OCI-LY1 (cell line): Measurements from ENCODE around the gene SMC3.

Source experiments
- EZH2 ChIP-seq: fragments of 200-600 bp; sonication (generic), shearing (Covaris generic); IDR thresholded peaks from 2 replicates; pipeline ENCODE4 v1.8.0; 2017; ENCODE audit warnings: borderline replicate concordance, mixed run types, mild to moderate bottlenecking, antibody characterized with exemption, low read length, moderate library complexity, mixed read lengths
- TF ChIP-seq, protein P1 (sequence below): fragments of 200-600 bp; sonication (generic), shearing (Covaris generic); IDR thresholded peaks from 2 replicates; pipeline ENCODE4 v1.5.1; 2017; ENCODE audit warnings: mild to moderate bottlenecking, antibody characterized with exemption, low read length, moderate library complexity, mixed read lengths

GRCh38 chr10:110629680-110630191, 62.2 kb downstream of the SMC3 start:
- TF ChIP-seq, protein P1, sequence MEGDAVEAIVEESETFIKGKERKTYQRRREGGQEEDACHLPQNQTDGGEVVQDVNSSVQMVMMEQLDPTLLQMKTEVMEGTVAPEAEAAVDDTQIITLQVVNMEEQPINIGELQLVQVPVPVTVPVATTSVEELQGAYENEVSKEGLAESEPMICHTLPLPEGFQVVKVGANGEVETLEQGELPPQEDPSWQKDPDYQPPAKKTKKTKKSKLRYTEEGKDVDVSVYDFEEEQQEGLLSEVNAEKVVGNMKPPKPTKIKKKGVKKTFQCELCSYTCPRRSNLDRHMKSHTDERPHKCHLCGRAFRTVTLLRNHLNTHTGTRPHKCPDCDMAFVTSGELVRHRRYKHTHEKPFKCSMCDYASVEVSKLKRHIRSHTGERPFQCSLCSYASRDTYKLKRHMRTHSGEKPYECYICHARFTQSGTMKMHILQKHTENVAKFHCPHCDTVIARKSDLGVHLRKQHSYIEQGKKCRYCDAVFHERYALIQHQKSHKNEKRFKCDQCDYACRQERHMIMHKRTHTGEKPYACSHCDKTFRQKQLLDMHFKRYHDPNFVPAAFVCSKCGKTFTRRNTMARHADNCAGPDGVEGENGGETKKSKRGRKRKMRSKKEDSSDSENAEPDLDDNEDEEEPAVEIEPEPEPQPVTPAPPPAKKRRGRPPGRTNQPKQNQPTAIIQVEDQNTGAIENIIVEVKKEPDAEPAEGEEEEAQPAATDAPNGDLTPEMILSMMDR = no peak
- no peak for TF ChIP-seq EZH2
